ENCODE measurements around the gene KMT2E.

Gene KMT2E

DNA sequence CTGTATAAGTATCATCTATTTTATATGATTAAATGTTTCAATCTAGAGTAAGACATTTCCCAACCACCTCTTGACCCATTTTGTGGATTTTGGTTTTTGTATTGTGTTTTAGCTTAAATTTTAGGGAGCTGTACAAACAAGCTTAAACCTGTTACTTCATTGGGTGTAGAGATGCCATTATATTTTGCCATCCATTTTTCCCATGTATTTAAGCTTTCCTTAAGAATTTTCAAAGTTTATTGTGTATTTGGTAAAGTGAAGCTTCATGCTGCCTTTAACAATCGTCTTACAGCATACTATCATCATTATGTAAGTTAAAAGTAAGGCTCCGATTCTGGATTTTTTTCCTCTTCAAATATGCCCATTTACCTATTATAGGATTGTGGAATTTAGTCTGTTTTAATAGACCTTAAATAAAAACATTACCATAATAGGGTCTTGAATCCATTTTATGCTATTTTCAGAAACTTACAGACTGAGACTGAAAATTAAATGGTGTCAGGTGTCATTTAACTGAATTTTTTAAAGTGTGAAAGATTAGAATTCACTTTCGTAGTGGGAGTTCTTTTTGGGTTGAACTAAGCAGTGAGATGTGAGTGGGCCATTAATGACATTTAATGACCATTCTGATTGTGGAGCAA, 2.2 kb downstream of the KMT2E start (continued):
- TF ChIP-seq, protein P1, sequence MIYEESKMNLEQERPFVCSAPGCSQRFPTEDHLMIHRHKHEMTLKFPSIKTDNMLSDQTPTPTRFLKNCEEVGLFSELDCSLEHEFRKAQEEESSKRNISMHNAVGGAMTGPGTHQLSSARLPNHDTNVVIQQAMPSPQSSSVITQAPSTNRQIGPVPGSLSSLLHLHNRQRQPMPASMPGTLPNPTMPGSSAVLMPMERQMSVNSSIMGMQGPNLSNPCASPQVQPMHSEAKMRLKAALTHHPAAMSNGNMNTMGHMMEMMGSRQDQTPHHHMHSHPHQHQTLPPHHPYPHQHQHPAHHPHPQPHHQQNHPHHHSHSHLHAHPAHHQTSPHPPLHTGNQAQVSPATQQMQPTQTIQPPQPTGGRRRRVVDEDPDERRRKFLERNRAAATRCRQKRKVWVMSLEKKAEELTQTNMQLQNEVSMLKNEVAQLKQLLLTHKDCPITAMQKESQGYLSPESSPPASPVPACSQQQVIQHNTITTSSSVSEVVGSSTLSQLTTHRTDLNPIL (CRISPR knock-in tag; IDR thresholded peaks at IDR 0.05; ENCODE audit: low read depth) = no peak

DNA sequence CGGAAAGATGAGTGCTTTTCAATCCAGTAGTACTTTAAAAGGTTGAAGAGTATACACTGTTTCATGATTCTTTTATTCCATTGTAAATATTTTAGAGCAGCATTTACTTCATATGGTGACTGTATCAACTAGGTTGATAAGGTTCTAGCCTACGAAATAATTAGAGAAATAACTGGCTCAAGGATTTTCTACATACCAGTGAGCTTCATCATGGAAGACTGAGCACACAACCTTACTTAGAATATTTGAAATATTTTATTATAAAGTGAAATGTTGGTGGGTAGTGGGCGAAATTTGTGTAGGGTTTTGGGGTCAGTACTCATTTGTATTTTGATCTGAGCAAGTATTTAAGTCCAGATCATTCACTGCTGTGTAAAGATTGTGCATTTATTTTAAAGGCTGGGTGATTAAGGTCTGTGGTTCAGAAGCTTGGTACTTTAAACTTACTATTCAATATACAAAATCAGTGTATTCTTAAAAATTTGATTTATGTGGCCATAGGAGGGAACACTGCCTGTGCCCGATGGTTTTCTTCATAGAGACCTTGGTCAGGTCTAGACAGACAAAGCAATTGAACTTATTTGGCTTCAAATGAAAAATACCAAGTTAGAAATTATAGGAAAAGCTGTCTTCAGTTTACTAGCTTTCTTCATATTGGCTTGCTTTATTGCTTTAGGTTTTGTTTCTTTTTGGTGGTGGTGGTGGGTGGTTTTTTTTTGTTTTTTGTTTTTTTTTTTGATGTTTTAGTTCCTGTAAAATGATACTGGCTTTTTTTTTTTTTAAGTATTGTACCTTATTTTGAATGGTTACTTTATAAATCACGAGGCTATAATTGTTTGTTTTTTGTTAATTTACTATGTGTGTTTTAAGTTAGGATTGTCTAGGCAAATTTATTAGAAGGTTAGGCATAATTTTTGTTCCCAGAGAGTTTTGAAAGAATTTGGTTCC, 3.0 kb downstream of the KMT2E start:
- TF ChIP-seq ISL1 (CRISPR knock-in tag; IDR thresholded peaks at IDR 0.05) (0 out of 2 replicates have a peak, but pooled peaks have one; percentile 8), ARNTL (CRISPR knock-in tag; IDR thresholded peaks at IDR 0.05; ENCODE audit: borderline replicate concordance, low read depth) (no peak)

DNA sequence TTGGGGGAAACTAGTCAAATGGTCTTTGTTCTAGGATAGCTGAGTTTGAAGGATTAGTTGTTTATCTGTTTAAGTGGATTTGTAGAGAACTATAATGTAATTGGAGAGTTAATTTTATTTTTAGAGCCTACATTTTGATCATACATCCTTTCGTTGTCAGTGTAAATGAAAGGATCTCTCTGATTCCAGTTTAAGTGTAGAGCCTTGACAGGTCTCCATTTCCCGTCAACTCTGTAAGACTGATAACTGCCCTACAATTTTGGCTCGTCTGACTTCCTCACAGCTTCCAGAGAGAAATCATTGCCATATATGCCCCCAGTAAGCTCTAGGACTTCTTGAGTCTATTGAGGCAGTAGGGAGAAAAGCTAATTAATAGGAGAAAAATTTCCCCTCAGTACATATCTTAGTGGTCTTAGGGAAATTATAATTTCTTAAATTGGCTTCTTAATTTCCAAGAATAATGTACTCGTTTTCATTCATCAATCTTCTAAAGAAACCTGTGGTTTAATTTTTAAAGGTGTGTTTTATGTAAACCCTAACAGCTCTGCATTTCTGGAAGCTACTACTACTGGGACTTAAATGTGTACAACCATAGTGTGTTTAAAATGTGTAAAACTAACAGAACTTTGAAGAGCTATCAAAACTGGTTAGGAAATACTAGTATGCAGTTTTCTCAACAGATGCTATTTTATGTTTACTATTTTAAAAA, 3.8 kb downstream of the KMT2E start:
- TF ChIP-seq ZNF8 (CRISPR knock-in tag; IDR thresholded peaks at IDR 0.05) = no peak
- no peak for TF ChIP-seq ZFP3 (CRISPR knock-in tag; IDR thresholded peaks at IDR 0.05)
- TF ChIP-seq BACH2 (CRISPR knock-in tag; IDR thresholded peaks at IDR 0.05; ENCODE audit: borderline replicate concordance) = no peak
- no peak for TF ChIP-seq ZNF70 (CRISPR knock-in tag; IDR thresholded peaks at IDR 0.05)
- TF ChIP-seq GLIS3 (CRISPR knock-in tag; IDR thresholded peaks at IDR 0.05) = no peak
- no peak for TF ChIP-seq PPARA (CRISPR knock-in tag; IDR thresholded peaks at IDR 0.05; ENCODE audit: borderline replicate concordance)
- TF ChIP-seq, protein P2, sequence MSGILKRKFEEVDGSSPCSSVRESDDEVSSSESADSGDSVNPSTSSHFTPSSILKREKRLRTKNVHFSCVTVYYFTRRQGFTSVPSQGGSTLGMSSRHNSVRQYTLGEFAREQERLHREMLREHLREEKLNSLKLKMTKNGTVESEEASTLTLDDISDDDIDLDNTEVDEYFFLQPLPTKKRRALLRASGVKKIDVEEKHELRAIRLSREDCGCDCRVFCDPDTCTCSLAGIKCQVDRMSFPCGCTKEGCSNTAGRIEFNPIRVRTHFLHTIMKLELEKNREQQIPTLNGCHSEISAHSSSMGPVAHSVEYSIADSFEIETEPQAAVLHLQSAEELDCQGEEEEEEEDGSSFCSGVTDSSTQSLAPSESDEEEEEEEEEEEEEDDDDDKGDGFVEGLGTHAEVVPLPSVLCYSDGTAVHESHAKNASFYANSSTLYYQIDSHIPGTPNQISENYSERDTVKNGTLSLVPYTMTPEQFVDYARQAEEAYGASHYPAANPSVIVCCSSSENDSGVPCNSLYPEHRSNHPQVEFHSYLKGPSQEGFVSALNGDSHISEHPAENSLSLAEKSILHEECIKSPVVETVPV (CRISPR knock-in tag; IDR thresholded peaks at IDR 0.05) = no peak
- TF ChIP-seq ZC3H10 (CRISPR knock-in tag; IDR thresholded peaks at IDR 0.05) = no peak

More for the DNA sequence above, 3.0 kb downstream of the KMT2E start:
- no peak for ATAC-seq

DNA sequence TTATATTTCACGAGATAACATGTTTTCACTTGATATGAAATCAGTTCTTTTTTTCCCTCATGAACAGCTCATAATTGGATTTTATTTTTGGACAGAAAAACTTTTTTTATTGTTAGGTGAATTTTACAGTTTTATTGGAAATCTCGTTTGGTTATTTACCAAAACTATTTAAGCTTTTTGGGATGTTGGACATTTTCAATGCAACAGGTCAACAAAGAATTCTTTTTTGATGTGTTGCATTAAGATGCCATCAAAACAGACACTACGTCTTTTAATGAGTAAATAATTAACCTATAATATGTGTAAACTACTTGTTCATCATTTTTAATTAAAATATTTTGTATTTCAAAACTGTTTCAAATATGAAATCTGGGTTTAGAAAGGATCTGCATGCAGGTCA, 5.3 kb downstream of the KMT2E start:
- TF ChIP-seq CSDC2 (CRISPR knock-in tag; IDR thresholded peaks at IDR 0.05) (no peak), TCF4 (CRISPR knock-in tag; IDR thresholded peaks at IDR 0.05; ENCODE audit: borderline replicate concordance) (no peak)
- TF ChIP-seq, protein P3, sequence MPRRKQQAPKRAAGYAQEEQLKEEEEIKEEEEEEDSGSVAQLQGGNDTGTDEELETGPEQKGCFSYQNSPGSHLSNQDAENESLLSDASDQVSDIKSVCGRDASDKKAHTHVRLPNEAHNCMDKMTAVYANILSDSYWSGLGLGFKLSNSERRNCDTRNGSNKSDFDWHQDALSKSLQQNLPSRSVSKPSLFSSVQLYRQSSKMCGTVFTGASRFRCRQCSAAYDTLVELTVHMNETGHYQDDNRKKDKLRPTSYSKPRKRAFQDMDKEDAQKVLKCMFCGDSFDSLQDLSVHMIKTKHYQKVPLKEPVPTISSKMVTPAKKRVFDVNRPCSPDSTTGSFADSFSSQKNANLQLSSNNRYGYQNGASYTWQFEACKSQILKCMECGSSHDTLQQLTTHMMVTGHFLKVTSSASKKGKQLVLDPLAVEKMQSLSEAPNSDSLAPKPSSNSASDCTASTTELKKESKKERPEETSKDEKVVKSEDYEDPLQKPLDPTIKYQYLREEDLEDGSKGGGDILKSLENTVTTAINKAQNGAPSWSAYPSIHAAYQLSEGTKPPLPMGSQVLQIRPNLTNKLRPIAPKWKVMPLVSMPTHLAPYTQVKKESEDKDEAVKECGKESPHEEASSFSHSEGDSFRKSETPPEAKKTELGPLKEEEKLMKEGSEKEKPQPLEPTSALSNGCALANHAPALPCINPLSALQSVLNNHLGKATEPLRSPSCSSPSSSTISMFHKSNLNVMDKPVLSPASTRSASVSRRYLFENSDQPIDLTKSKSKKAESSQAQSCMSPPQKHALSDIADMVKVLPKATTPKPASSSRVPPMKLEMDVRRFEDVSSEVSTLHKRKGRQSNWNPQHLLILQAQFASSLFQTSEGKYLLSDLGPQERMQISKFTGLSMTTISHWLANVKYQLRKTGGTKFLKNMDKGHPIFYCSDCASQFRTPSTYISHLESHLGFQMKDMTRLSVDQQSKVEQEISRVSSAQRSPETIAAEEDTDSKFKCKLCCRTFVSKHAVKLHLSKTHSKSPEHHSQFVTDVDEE (CRISPR knock-in tag; IDR thresholded peaks at IDR 0.05) = no peak
- ATAC-seq = no peak

More for the DNA sequence above, 3.8 kb downstream of the KMT2E start:
- no peak for ATAC-seq

DNA sequence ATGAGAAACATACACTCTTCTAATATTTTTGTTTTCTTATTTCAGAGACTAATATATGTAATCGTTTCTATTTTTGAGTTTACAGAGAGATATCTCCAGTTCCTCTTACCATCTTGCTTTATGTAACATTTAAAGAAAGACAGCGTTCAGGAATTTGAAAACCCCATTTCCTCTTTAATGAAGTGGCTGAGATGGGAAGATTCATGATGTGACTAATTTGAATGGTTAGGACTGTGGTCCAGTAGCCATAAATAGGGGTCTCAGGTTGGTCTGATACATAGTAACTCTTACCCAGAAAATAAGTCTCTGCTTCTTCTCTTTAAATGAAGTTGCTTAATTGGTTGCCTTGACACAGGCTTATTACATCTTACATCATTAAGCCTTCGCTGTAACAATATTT, 6.9 kb downstream of the KMT2E start:
- no peak for ATAC-seq
- no peak for TF ChIP-seq ZNF70 (CRISPR knock-in tag; IDR thresholded peaks at IDR 0.05)
- TF ChIP-seq, protein P4, sequence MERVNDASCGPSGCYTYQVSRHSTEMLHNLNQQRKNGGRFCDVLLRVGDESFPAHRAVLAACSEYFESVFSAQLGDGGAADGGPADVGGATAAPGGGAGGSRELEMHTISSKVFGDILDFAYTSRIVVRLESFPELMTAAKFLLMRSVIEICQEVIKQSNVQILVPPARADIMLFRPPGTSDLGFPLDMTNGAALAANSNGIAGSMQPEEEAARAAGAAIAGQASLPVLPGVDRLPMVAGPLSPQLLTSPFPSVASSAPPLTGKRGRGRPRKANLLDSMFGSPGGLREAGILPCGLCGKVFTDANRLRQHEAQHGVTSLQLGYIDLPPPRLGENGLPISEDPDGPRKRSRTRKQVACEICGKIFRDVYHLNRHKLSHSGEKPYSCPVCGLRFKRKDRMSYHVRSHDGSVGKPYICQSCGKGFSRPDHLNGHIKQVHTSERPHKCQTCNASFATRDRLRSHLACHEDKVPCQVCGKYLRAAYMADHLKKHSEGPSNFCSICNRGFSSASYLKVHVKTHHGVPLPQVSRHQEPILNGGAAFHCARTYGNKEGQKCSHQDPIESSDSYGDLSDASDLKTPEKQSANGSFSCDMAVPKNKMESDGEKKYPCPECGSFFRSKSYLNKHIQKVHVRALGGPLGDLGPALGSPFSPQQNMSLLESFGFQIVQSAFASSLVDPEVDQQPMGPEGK (CRISPR knock-in tag; IDR thresholded peaks at IDR 0.05; ENCODE audit: borderline replicate concordance) = no peak
- TF ChIP-seq, protein P3 (CRISPR knock-in tag; IDR thresholded peaks at IDR 0.05) = no peak
- no peak for TF ChIP-seq TOX (CRISPR knock-in tag; IDR thresholded peaks at IDR 0.05; ENCODE audit: borderline replicate concordance)
- no peak for TF ChIP-seq RARB (CRISPR knock-in tag; IDR thresholded peaks at IDR 0.05)
- no peak for TF ChIP-seq ZC3H10 (CRISPR knock-in tag; IDR thresholded peaks at IDR 0.05)
- no peak for TF ChIP-seq ZNF8 (CRISPR knock-in tag; IDR thresholded peaks at IDR 0.05)
- no peak for TF ChIP-seq BACH2 (CRISPR knock-in tag; IDR thresholded peaks at IDR 0.05; ENCODE audit: borderline replicate concordance)
- no peak for TF ChIP-seq ARNTL (CRISPR knock-in tag; IDR thresholded peaks at IDR 0.05; ENCODE audit: borderline replicate concordance, low read depth)
- TF ChIP-seq, protein P2 (CRISPR knock-in tag; IDR thresholded peaks at IDR 0.05) = no peak
- no peak for TF ChIP-seq ISL1 (CRISPR knock-in tag; IDR thresholded peaks at IDR 0.05)

Data from SK-N-SH treated with all-trans-retinoic acid at 6 μM for 48 hours (cell line).